ENCODE data around the gene ATXN1.

ATXN1 gene

GRCh38 chr6:16490616-16491015, 270.6 kb downstream of the ATXN1 start:
- no peak for DNase-seq

DNA sequence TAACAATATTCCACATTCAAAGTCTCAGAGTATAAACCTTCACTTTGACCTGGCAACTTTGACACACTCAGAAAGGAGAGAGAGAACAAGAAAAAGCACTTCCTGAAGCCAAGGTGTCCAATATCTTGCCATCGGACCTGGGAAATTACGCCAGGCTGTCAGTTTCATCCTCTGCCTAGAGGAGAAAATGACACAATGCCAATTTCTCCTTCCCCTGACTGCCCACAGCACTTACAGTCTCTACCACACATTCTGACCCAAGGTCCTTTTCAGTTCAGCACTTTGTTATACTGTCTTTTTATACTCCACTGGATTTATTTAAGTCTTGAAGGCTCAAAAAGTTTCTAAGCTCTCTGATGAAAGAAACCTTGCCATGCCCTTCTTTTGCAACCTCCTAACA, 272.4 kb downstream of the ATXN1 start:
- DNase-seq, result no peak

- no peak for DNase-seq
Observed at GRCh38 chr6:16487996-16488674, 273.1 kb downstream of the ATXN1 start.

GRCh38 chr6:16486661-16487060, 274.6 kb downstream of the ATXN1 start:
- no peak for DNase-seq

- DNase-seq, result no peak
Observed at GRCh38 chr6:16483315-16483875, 277.9 kb downstream of the ATXN1 start.

DNA sequence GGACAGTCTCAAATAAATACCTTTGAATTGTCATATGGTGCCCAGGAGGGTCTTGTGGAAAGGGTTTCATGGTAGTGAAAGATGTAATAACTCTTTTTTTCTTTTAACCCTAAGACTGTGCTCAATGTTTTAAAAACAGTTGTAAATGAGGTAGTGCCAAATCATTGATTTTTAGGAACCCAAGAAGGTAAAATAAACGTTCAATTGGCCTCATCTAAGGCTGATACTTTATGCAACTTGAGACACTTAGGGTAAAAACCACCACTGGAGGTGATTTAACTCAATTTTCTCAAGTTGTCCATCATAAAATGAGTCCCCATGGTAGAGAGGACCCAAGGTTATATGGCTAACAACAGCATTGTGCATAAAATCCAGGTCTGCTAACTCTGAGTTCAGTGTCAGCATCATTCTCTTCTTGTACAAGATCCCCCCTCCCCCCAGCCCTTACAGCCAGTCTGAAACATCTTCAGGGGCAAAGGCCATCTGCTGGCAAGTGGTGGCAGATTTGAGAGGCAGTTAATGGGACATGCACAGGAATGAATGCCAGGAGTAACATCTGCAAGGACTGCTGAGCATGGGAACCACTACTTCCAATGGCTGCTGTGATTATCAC, 278.5 kb downstream of the ATXN1 start:
- no peak for DNase-seq

DNA sequence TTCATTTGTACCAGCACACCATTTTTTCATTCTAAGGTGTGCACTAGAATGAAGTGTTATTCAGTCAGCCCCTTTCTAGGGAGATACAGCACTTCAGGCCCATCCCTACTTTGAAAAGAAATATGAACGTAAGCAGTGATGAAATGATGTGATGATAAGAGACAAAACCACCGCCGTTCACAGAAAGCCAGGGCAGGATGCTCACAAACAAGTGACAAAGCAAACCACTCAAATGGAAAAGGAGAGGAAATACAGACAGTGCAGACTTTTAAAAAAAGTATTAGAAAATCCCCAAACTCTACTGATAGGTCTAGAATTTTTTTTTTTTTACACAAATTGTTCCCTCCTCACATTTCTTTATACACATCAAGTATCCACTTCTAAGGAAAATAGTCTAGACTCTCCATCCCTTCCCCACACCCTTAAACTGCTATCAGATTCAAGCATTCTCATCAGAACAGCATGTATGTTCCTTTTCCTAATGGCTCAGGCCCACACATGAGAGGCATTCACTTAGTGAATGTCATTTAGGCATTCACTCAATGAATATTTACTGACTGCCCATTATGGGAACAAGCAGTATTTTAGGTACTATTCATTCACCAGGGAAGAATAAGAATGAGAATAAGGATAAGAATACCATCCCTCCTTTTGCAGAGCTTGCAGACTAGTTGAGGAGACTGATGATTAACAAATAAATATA, 279.4 kb downstream of the ATXN1 start:
- DNase-seq, result no peak

DNA sequence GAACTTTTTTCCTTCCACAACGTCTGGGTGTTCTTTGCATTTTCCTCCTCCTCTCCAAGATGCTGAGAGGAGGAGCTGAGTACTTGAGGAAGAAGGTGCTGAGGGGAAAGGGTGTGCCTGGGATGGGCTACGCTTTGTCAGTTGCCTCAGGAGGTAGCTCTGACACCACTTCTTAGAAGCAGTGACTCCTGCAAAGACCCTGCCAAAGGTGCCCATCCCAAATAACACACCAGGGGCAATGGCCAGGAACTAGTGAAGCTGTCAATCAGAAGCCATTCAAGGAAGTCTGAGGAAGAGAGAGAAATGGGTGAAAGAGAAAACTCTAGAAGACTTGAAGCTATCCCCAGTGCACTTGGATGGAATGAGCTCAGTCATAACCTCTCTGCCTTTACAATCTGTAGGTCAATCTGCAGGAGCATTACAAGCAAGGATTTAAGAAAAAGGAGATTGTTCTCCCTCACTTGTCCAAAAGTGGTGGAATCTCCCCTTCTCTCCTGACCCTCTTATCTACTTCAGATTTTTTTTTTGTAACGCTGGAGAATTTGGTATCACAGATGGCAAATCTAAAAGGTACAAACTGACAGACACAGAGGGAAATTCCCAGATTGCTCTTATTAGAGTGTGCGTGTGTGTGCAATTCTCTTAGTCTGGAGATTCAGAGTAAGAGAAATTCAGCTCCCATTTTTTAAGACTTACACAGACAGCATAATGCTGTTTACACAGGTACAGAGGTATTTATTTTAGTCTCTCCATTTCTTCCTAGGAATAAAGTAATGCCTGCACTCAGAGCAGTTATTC, 280.3 kb downstream of the ATXN1 start:
- DNase-seq, result no peak

DNA sequence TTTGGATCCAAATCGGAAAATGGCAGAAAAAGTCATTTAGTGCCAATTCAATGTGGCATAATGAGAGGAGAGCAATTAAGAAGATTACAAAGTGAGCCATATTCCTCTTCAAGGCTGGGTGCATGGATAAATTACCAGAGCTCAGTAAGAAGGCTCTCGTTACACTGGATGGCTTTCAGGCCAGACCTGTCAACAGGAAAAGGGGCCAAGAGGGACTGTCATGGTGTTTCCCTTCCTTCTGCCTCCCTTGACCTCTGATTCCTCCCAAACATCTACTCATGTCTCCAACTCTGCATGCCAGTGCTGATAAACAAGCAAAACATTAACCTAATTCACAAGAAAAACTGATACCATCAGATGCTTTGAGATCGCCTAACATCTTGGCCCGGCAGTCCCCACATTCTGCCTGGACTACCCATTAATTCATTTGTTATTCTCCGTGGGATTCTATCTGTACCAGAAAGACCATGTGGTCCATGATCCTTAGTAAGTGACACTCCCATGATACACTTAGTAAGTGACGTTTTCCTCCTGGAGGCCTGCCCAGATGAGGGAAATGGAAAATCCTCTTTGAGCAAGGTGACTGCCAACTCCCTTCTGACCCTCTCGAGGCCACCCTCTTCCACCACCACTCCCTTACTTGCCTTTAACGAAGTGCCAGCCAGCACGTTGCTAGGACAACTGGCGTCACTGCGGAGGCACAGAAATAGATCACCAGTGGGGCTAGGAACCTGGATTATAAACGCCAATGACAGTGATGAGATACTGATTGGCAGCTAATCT, 283.7 kb downstream of the ATXN1 start:
- DNase-seq, result no peak

DNA sequence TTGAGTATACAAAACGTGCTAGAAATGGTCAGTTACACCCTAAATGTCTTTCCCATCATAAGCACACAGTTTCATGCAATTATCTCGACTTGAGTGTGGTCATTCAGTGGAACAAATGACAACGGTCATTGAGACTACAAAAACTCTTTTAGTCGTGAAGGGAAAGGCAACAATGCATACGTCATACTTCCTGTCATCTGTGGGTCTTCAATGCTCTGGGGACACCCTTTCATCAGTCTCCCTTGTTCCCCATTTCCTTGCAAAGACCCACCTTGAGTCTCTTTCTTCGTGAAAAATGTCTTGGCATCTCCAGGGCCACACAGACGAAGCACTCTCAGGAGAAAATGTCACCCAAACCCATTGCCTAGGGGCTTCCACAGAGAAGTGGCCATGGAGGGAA, 284.4 kb downstream of the ATXN1 start:
- no peak for DNase-seq

DNA sequence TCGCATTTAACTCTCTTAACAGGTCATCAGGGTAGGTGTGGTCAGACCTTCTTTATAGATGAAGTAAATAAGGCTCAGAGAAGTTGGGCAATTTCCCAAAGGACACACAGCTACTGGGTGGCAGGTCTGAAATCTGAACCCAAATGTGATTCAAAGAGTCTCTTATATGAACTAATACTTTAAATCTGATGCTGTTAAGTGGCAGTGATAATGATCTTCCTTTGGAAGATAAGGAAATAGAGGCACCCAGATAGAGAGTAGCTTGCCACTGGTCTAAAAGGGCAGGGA, 285.8 kb downstream of the ATXN1 start:
- DNase-seq, result no peak

- no peak for DNase-seq
Observed at GRCh38 chr6:16474772-16475493, 286.3 kb downstream of the ATXN1 start.

DNA sequence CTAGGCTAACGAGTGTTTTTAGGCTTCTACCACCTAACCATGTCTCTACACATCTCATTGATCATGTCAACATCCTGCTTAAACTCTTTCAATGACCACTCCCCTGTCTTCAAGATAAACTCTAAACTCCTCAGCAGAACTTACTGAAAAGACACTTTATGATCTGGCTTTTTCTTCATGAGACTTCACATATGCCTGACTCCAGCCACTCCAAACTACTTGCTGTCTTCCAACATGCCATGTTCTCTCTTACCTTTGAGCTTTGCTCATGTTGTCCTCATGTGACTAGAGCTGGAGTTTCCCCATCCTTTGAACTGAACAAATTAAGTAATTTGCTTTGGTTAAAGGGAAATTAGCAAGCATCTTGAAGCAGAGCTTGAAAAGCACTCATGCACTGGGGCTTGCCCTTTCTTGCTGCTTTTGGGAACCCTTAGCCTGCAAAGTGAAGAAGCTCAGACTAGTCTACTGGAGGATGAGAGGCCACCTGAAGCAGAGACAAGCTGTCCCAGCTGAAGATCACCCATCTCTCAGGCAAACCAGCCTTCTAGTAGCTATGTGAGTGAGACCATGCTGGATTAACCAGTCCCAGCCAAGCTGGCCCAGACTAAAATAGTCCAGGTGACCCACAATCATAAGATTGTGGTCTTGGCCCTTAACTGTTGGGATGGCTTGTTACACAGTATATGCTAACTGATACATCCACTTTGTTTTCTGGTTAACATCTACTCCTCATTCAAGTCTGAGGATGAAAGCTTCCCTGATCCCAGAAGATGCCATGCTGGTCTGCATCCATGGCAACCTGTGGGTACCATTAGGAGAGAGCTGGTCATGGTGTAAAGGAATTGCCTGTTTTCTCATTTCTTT, 287.1 kb downstream of the ATXN1 start:
- no peak for DNase-seq

GRCh38 chr6:16473184-16473907, 287.9 kb downstream of the ATXN1 start:
- DNase-seq, result no peak

- DNase-seq, result no peak
Observed at GRCh38 chr6:16472349-16473069, 288.8 kb downstream of the ATXN1 start.

DNA sequence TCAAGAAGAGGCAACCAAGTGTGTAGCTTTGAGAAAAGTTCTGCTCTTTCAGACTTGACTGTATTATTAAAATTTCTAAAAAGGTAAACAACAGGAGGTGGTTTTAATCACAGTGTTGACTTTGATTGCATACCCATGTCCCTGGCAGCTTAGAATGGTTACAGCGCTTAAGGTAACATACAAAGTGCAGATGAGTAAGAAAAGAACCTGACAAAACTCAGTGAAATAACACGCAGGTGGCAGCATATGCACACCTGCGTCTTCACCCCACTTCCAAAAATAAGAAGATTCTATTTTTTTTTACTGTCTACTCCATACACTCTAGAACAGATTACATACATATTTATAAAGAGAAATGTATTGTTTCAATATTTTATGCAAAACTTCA, 289.4 kb downstream of the ATXN1 start:
- no peak for DNase-seq

GRCh38 chr6:16471222-16471909, 289.9 kb downstream of the ATXN1 start:
- no peak for DNase-seq

DNA sequence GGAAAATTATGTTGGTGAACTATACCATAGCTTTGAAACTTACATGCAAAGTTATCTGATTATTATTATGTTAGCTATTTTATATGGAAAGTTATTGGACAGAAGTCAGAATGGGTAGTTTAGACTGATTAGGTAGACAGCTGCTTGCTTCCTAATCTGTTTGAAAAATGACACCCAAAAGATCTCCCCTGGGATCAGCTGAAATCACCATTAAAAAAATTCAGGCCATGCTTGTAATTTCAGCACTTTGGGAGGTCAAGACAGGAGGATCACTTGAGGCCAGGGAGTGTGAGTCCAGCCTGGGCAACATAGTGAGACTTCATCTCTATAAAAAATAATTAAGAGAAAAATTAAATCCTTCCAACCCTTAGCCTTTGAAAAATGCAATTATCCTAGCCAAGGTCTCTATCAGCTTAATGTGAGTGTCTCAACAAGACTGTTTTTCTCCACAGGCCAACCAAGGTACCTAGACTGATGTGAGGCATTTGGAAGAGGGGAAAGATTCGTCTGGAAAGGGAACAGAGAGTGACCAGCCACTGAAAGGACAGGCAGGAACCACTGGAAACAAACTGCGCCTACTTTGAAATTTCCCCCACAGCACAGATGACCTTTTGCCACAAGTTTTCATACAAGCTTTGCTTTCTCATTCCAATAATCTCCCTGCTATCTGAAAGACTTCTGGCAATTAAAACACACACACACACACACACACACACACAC, 290.6 kb downstream of the ATXN1 start:
- no peak for DNase-seq
